HL-60 (cell line): ENCODE data around the gene PLEKHG1.

ENCODE experiments used
- CTCF ChIP-seq: IDR thresholded peaks from one replicate; pipeline ENCODE4 v1.5.1; 2011; ENCODE audit warnings: low read length, control low read depth, inconsistent platforms; ENCODE audit not compliant: insufficient read depth
- GABPA ChIP-seq: IDR thresholded peaks from 2 replicates; pipeline ENCODE4 v1.6.1; 2012; ENCODE audit warnings: low read depth
- SPI1 ChIP-seq: IDR thresholded peaks from 2 replicates; pipeline ENCODE4 v1.6.1; 2012; ENCODE audit warnings: low read depth, mild to moderate bottlenecking, borderline replicate concordance

- TF ChIP-seq CTCF (no peak), SPI1 (no peak), GABPA (no peak)
These were observed 12.0 kb upstream of the PLEKHG1 start for GRCh38 chr6:150587637-150588036.
